Measurements from ENCODE around the gene CTIF.

- TF ChIP-seq, protein P1, sequence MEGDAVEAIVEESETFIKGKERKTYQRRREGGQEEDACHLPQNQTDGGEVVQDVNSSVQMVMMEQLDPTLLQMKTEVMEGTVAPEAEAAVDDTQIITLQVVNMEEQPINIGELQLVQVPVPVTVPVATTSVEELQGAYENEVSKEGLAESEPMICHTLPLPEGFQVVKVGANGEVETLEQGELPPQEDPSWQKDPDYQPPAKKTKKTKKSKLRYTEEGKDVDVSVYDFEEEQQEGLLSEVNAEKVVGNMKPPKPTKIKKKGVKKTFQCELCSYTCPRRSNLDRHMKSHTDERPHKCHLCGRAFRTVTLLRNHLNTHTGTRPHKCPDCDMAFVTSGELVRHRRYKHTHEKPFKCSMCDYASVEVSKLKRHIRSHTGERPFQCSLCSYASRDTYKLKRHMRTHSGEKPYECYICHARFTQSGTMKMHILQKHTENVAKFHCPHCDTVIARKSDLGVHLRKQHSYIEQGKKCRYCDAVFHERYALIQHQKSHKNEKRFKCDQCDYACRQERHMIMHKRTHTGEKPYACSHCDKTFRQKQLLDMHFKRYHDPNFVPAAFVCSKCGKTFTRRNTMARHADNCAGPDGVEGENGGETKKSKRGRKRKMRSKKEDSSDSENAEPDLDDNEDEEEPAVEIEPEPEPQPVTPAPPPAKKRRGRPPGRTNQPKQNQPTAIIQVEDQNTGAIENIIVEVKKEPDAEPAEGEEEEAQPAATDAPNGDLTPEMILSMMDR (conservative IDR thresholded peaks at IDR 0.05; ENCODE audit: low read depth, low read length) = no peak
- TF ChIP-seq EZH2 (IDR thresholded peaks at IDR 0.05; ENCODE audit: low read length, unreplicated experiment) (no peak), EZH2phosphoT487 (IDR thresholded peaks at IDR 0.05; ENCODE audit: borderline replicate concordance, low read length) (no peak)
These were observed 119.9 kb downstream of the CTIF start for GRCh38 chr18:48658721-48659120.
